DND-41 (cell line): ENCODE results near the gene CGA.

ENCODE experiments used
- ATAC-seq: fragments of 200-7000 bp; cut with Tn5 transposase; 3 replicates; pipeline ENCODE4 v1.9.1; 2021; ENCODE audit warnings: low read depth; ENCODE audit not compliant: insufficient read depth
- DNase-seq: peaks from one replicate; pipeline ENCODE4 v3.0.0-alpha.2; 2020
- H2AFZ ChIP-seq: 2 replicates; pipeline ENCODE4 v1.6.0; 2012; ENCODE audit warnings: low read depth, low read length
- H3K27ac ChIP-seq: 2 replicates; pipeline ENCODE4 v1.5.1; 2012; ENCODE audit warnings: low read length, inconsistent platforms
- H3K27me3 ChIP-seq: fragments of 200-600 bp; sonication (generic); 2 replicates; pipeline ENCODE4 v1.6.0; 2012; ENCODE audit warnings: low read length, mild to moderate bottlenecking, inconsistent platforms; ENCODE audit not compliant: insufficient read depth, poor library complexity
- H3K36me3 ChIP-seq: 2 replicates; pipeline ENCODE4 v1.5.1; 2012; ENCODE audit warnings: low read length, inconsistent platforms; ENCODE audit not compliant: insufficient read depth
- H3K4me1 ChIP-seq: 2 replicates; pipeline ENCODE4 v1.5.1; 2012; ENCODE audit warnings: mild to moderate bottlenecking, low read length; ENCODE audit not compliant: insufficient read depth
- H3K4me2 ChIP-seq: 2 replicates; pipeline ENCODE4 v1.6.0; 2012; ENCODE audit warnings: mild to moderate bottlenecking, moderate library complexity, low read length, inconsistent platforms; ENCODE audit not compliant: insufficient read depth
- H3K4me3 ChIP-seq, 2 experiments: fragments of 200-600 bp in 1 of 2; shearing (Covaris generic) in 1 of 2; 2 replicates each; pipeline ENCODE4 v1.5.1; 2012 to 2016; ENCODE audit warnings: inconsistent platforms in 2 of 2, low read length in 2 of 2, mild to moderate bottlenecking in 2 of 2, low read depth in 1 of 2, moderate library complexity in 1 of 2
- H3K79me2 ChIP-seq: 2 replicates; pipeline ENCODE4 v1.6.0; 2012; ENCODE audit warnings: low read length, inconsistent platforms; ENCODE audit not compliant: insufficient read depth
- H3K9ac ChIP-seq: 2 replicates; pipeline ENCODE4 v1.6.0; 2012; ENCODE audit warnings: low read depth, mild to moderate bottlenecking, inconsistent platforms, low read length, moderate library complexity
- H3K9me3 ChIP-seq: 2 replicates; pipeline ENCODE4 v1.5.1; 2012; ENCODE audit warnings: low read length, moderate library complexity, mild to moderate bottlenecking, inconsistent platforms; ENCODE audit not compliant: insufficient read depth, severe bottlenecking
- H4K20me1 ChIP-seq: 2 replicates; pipeline ENCODE4 v1.6.0; 2012; ENCODE audit warnings: low read length; ENCODE audit not compliant: insufficient read depth
- EZH2 ChIP-seq: IDR thresholded peaks from 3 replicates; pipeline ENCODE4 v1.6.1; 2012; ENCODE audit warnings: borderline replicate concordance, low read depth, mild to moderate bottlenecking, moderate library complexity, low read length, inconsistent platforms; ENCODE audit not compliant: severe bottlenecking
- TF ChIP-seq, protein P1 (sequence below): IDR thresholded peaks from 2 replicates; pipeline ENCODE4 v1.5.1; 2012; ENCODE audit warnings: borderline replicate concordance, low read length, moderate library complexity, mild to moderate bottlenecking; ENCODE audit not compliant: poor library complexity, severe bottlenecking; ENCODE audit errors: extremely low read depth

The CGA gene

DNA sequence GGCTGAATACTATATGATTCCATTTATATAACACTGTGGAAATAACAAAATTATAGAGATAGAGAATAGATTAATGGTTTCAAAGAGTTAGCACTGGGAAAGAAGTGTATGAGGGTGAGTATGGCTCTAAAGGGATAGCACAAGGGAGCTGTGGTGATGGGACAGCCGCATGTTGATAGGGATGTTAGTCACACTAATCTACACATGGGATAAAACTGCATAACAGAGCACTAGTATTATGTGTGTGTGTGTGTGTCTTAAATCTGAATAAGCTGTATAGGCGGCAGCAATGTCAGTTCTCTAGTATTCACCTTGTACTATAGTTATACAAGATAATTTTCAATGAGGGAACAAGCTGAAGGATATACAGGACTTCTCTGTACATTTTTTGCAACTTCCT lies 5.8 kb downstream of the CGA start:
- Histone ChIP-seq H3K27ac (no peak overlapping the region), H3K4me1 (no peaks in the 10 kb centered on the region), H3K9ac (no peak overlapping the region), H3K36me3 (no peaks in the 10 kb centered on the region), H3K79me2 (no peaks in the 10 kb centered on the region), H3K9me3 (no peaks in the 10 kb centered on the region), H4K20me1 (no peaks in the 10 kb centered on the region), H3K27me3 (peaks cover 4% of the 10 kb centered on the region), H2AFZ (no peak overlapping the region), H3K4me2 (no peak overlapping the region), H3K4me3 (no peak overlapping the region)
- ATAC-seq: no peak
- DNase-seq: no peak
- TF ChIP-seq, protein P1, sequence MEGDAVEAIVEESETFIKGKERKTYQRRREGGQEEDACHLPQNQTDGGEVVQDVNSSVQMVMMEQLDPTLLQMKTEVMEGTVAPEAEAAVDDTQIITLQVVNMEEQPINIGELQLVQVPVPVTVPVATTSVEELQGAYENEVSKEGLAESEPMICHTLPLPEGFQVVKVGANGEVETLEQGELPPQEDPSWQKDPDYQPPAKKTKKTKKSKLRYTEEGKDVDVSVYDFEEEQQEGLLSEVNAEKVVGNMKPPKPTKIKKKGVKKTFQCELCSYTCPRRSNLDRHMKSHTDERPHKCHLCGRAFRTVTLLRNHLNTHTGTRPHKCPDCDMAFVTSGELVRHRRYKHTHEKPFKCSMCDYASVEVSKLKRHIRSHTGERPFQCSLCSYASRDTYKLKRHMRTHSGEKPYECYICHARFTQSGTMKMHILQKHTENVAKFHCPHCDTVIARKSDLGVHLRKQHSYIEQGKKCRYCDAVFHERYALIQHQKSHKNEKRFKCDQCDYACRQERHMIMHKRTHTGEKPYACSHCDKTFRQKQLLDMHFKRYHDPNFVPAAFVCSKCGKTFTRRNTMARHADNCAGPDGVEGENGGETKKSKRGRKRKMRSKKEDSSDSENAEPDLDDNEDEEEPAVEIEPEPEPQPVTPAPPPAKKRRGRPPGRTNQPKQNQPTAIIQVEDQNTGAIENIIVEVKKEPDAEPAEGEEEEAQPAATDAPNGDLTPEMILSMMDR: no peak
- no peak for TF ChIP-seq EZH2

DNA sequence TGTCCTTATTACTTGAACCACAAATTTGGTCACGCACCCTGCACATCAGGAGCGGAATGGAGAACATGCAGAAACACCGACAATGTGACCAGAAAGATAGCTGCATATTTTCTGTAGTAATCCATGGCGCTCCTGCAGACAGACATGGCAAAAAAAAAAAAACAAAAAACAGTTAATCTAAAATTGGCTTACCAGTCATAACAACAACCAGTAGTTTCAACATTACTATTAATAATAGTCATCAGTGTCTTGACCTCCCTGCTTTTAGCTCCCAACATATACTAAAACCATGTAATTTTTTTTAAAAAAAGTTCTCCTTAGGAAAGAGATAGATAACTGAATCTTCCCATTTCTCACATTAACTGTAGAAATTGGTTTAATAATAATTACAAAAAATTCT lies 6.8 kb downstream of the CGA start:
- Histone ChIP-seq H2AFZ (no peak overlapping the region), H4K20me1 (no peaks in the 10 kb centered on the region), H3K36me3 (no peaks in the 10 kb centered on the region), H3K79me2 (no peaks in the 10 kb centered on the region), H3K9ac (no peak overlapping the region), H3K4me3 (no peak overlapping the region), H3K27me3 (peaks cover 4% of the 10 kb centered on the region), H3K9me3 (no peaks in the 10 kb centered on the region), H3K4me2 (no peak overlapping the region), H3K4me1 (no peaks in the 10 kb centered on the region), H3K27ac (no peak overlapping the region)
- TF ChIP-seq, protein P1: no peak
- TF ChIP-seq EZH2: no peak
- ATAC-seq (no peak), DNase-seq (no peak)

DNA sequence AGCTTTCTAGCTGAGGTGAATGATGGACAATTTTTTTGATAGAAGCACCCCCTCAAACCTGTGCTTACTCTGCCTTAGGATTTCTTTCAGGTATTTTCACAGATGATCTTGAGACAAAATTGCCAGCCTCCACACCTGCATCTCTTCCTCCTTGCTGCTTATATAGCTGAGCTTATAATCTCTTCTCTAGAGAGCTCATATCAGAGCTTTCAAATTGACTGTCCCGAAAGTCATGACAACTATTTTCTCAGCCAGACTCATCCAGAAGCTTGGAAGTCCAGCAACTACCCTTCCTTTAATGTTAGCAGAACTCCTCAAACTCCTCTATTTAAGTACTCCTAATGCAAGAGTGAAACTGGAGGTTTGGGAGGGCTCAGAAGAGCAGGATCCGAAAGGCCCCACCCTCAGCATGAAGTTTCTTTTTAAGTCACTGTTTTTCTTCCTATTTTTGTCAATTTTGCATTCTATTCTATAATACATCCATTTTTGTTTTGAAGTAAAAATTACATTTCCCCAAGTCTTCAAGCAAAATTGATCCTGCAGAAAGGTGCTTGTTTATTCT lies 12.7 kb downstream of the CGA start:
- Histone ChIP-seq H3K9ac (no peak overlapping the region), H3K4me2 (no peak overlapping the region), H2AFZ (no peak overlapping the region), H3K79me2 (no peaks in the 10 kb centered on the region), H3K27ac (no peak overlapping the region), H4K20me1 (no peaks in the 10 kb centered on the region), H3K4me1 (no peaks in the 10 kb centered on the region), H3K4me3 (no peak overlapping the region), H3K36me3 (no peaks in the 10 kb centered on the region), H3K27me3 (no peaks in the 10 kb centered on the region), H3K9me3 (no peaks in the 10 kb centered on the region)
- TF ChIP-seq EZH2: no peak
- TF ChIP-seq, protein P1: no peak
- DNase-seq (no peak), ATAC-seq (no peak)
